HG02571 (cell line): ENCODE data around the gene OSBPL6.
"Not testable (repeated sequence)": the region's sequence is repeated elsewhere in the genome, so short reads cannot be mapped to it uniquely, and the experiment has no call there.

ENCODE experiments used
- ATAC-seq: cut with Tn5 transposase; IDR thresholded peaks from one replicate; pipeline ENCODE4 v1.9.1; 2021; ENCODE audit warnings: mild to moderate bottlenecking, moderate library complexity; ENCODE audit not compliant: unreplicated experiment

Gene OSBPL6

GRCh38 chr2:178197791-178198190, 3.5 kb downstream of the OSBPL6 start:
- ATAC-seq, result no peak

GRCh38 chr2:178198441-178198840, 4.1 kb downstream of the OSBPL6 start:
- not testable (repeated sequence) for ATAC-seq

DNA sequence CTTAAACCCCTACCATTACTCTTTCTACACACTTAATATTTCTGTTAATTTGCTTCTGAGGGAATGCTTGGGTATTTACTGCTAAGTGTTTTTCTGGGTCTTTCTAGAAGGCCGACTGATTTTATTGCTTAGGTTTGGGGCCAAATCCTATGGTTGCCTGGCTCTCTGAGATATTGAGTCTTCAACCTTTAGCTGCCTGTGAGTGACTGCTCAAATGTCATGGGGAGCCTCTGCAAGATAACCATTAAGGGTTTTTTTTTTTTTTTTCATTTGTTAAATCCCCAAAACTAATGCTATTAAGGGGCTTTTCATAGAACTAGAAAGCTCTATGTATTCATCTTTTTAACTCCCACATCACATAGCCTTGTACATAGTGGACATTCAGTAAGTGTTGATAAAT, 5.0 kb downstream of the OSBPL6 start:
- no peak for ATAC-seq

GRCh38 chr2:178200331-178200730, 6.0 kb downstream of the OSBPL6 start:
- no peak for ATAC-seq

DNA sequence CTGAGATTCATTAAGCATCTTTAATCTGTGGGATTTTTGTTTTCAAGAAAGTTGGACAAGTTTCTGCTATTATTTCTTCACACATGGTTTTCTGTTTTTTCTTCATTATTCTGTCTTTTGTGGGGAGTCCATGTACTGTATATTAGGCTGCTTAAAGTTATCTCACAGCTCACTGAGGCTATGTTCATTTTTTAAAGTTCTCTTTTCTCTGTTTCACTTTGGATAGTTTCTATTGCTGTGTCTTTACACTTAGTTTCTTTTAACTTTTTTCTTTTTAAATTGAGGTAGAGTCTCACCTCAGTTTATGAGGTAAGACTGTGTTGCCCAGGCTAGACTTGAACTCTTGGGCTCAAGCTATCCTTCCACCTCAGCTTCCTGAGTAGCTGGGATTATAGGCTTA, 8.6 kb downstream of the OSBPL6 start:
- ATAC-seq, result no peak

- ATAC-seq, result no peak
Observed at GRCh38 chr2:178204977-178205376, 10.7 kb downstream of the OSBPL6 start.

DNA sequence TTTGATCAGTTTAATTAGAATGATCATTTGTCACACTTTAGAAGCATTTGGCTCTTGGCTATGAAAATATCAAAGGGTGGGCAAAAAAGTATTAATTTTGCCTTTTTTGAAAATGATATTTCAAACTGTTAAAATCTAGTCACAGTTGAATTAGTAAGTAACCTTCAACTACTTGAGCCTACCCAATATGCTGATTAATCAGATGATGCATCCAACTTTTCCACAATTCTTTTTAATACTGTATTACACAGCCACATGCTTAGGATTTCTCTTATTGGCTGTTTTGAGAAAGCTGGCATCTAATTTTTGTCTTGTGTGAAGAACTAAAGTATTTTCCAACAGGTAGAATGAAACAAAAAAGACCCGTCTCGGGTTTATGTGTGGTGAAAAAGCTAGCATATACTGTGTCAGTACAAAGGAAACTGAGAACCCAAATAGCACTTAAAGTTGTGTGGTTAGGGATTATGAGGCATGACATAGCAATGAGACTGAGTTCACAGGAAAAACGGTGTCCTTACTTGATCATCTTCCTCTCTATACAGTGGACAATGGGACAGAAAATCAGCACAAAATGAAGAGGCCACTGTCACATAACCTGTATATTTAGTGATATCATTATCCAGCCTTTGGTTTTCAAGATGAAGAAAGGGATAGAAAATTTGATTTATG, 11.7 kb downstream of the OSBPL6 start:
- no peak for ATAC-seq

- no peak for ATAC-seq
Observed at GRCh38 chr2:178208336-178208735, 14.0 kb downstream of the OSBPL6 start.

GRCh38 chr2:178208817-178209216, 14.5 kb downstream of the OSBPL6 start:
- ATAC-seq, result no peak

- no peak for ATAC-seq
Observed at GRCh38 chr2:178211460-178211859, 17.1 kb downstream of the OSBPL6 start.

DNA sequence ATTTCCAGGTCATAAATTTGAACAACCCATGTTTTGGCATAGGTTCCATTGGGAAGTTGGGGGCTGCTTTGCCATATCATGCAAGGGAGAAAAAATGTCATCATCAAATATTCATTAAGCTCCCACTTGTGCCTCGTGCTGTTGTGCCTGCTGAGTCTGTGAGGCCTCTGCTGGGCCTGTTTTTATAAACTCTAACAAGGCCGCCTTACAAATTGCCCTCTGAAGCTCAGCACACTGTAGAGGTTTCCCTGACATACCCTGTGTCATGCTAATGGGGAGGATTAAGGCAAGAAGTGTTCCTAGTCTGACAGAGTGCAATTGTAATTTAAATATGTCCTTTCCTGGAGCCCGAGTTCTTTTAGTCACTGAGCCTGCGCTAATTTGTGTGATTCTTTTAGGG, 17.6 kb downstream of the OSBPL6 start:
- no peak for ATAC-seq

GRCh38 chr2:178213991-178214390, 19.7 kb downstream of the OSBPL6 start:
- no peak for ATAC-seq

DNA sequence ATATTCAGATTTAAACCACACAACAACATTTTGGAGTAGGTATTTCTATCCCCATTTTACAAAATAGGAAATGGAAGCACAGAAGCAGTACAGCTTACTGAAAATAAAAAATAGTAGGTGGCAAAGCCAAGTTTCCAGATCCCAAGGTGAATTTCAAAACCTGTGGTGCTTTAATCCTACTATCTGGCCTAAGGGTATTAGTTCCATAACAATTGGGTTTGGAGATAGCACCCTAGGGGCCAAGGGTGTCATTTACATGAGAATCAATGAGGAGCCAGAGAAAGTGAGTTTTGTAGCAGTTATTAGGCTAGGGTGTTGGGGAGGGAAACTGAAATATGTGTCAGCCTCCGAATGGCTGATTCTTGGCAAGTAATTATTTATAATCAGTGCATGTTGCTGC, 24.9 kb downstream of the OSBPL6 start:
- ATAC-seq, result no peak

GRCh38 chr2:178220814-178221213, 26.5 kb downstream of the OSBPL6 start:
- no peak for ATAC-seq

DNA sequence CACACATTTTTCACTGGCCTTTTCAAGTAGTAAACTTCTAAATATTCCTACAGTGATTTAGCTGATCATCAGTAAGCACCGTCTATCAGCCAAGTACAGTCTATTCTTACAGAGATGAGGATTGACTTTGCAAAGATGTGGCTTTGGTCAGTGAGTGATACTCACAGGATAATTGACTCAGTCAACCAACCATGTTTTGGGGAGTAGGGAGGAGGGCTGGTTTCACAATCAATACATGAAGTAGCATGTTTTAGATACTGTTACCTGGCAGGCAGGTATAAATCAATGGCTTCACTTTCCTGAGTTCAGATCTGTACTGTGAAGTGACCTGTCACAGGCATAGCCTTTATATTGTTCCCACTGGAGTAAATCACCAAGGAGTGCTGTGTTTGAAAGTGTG, 27.2 kb downstream of the OSBPL6 start:
- ATAC-seq, result no peak

DNA sequence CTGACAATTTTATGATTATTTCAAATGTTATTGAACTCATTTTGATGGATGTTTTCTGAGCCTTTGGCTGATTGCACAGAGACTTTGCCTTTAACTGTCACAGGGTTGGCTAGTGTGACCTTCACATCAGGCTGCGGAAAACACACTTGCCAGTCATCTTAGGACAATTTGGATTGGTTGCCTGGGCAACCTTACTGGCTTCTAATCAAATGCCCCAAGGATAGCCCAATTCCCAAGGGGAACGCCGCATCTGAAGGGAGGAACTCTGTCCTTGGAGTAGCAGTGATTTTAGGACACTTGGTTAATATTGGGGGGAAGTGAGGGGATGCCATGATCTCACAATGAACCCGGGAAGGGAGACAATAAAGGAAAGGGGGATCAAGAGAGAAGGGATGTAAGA, 29.5 kb downstream of the OSBPL6 start:
- no peak for ATAC-seq

DNA sequence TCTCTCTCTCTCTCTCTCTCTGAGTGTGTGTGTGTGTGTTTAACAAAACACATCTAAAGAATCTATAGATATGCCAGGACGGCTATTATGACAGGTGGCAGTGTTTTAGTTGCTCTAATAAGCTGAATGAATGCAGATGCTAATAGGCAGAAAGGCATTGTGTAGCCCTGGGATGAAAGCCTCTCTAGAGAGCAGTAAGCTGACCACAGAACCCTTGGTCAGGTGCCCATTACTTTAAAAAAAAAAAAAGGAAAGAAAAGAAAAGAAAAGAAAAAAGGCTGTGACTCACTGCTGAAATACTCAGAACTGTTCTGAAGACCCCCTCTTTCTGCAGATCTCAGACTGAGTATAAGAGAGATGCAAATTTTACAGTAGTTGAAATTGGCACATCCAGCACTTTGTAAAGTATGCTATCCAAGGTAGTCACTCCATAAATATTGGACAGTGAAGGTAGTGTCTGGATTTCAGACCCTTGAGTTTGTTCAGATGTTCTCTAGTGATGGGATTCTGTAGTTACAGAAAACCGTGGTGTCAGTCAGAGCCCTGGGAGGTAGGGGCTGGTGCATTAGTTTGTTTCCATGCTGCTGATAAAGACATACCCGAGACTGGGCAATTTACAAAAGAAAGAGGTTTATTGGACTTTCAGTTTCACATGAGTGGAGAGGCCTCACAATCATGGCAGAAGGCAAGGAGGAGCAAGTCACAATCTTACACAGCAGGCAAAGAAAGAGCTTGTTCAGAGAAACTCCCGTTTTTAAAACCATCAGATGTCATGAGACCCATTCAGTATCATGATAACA, 30.9 kb downstream of the OSBPL6 start:
- ATAC-seq, result no peak

GRCh38 chr2:178227187-178227586, 32.9 kb downstream of the OSBPL6 start:
- ATAC-seq, result no peak

- ATAC-seq, result no peak
Observed at GRCh38 chr2:178229927-178230326, 35.6 kb downstream of the OSBPL6 start.

DNA sequence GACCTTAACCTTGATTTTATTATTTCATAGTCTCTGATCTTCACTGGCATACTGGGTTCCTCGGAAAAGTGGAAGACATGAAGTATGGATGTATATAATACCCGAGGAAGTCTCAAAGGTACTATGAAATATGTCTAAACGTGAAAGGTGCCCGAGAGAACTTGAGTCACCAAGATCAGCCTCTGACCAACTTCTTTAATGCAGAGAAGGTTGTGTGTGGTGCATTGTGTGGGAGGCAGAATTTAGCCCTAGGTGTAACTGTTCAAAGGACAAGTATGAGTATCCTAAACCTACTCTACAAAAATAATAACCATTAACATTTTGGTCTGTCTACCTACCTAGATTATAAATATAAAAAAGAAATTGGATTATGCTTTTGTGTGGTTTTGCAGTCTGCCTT, 36.1 kb downstream of the OSBPL6 start:
- no peak for ATAC-seq

- ATAC-seq, result no peak
Observed at GRCh38 chr2:178233428-178233827, 39.1 kb downstream of the OSBPL6 start.

- ATAC-seq, result no peak
Observed at GRCh38 chr2:178234648-178235047, 40.3 kb downstream of the OSBPL6 start.
